Activated CD8-positive, alpha-beta memory T cell treated with anti-CD3 and anti-CD28 coated beads, Interleukin-2, amount 50 U/mL, for 24 hours (primary cell): ENCODE measurements around the gene GMIP.

Source experiments
- DNase-seq: peaks from one replicate; pipeline ENCODE4 v3.0.0-alpha.2; 2020; ENCODE audit errors: extremely low read depth

Gene GMIP

GRCh38 chr19:19636573-19637185 is 6.8 kb downstream of the GMIP start:
- DNase-seq, result no peak

GRCh38 chr19:19635313-19635702 is 8.1 kb downstream of the GMIP start:
- no peak for DNase-seq

GRCh38 chr19:19634516-19635312 is 8.7 kb downstream of the GMIP start:
- DNase-seq, result no peak

GRCh38 chr19:19633711-19634515 is 9.5 kb downstream of the GMIP start:
- DNase-seq, result no peak

GRCh38 chr19:19632661-19633060 is 10.8 kb downstream of the GMIP start:
- DNase-seq, result no peak

GRCh38 chr19:19631346-19631745 is 12.1 kb downstream of the GMIP start:
- DNase-seq, result no peak

- no peak for DNase-seq
Measured at GRCh38 chr19:19630426-19630825, 13.0 kb downstream of the GMIP start.

- no peak for DNase-seq
Measured at GRCh38 chr19:19630062-19630414, 13.4 kb downstream of the GMIP start.

- no peak for DNase-seq
Measured at GRCh38 chr19:19628501-19629134, 14.8 kb downstream of the GMIP start.

GRCh38 chr19:19627621-19628500 is 15.6 kb downstream of the GMIP start, which contains the start of gene LPAR2:
TSS of gene LPAR2 (minus strand) at chr19:19628220. CDS start at chr19:19627275, 945 bp downstream.
- DNase-seq, result no peak

- no peak for DNase-seq
Measured at GRCh38 chr19:19626516-19627472, 16.7 kb downstream of the GMIP start.

- no peak for DNase-seq
Measured at GRCh38 chr19:19624032-19624570, 19.4 kb downstream of the GMIP start.

- DNase-seq, result no peak
Measured at GRCh38 chr19:19623383-19623782, 20.1 kb downstream of the GMIP start.

GRCh38 chr19:19619849-19620210 is 23.6 kb downstream of the GMIP start:
- no peak for DNase-seq

GRCh38 chr19:19619181-19619848 is 24.1 kb downstream of the GMIP start:
- no peak for DNase-seq

GRCh38 chr19:19618219-19619051 is 25.0 kb downstream of the GMIP start, which contains the start of gene PBX4:
TSS of gene PBX4 (minus strand) at chr19:19618687. CDS start at chr19:19618629, 58 bp downstream.
- peak; percentile 96 for DNase-seq

GRCh38 chr19:19615086-19615485 is 28.4 kb downstream of the GMIP start:
- DNase-seq, result no peak

GRCh38 chr19:19613506-19613905 is 30.0 kb downstream of the GMIP start:
- DNase-seq, result no peak
